ENCODE results near the gene ATP9A.

Gene ATP9A

GRCh38 chr20:51627586-51627985, 140.6 kb downstream of the ATP9A start:
- H3K4me1 ChIP-seq (ENCODE audit: control insufficient read depth, insufficient read depth, low read length, poor library complexity, severe bottlenecking): peaks cover 2% of the 10 kb centered on the region
- no peak overlapping the region for H3K27ac ChIP-seq (ENCODE audit: low read depth, low read length, severe bottlenecking)
- H3K36me3 ChIP-seq (ENCODE audit: control insufficient read depth, insufficient read depth, low read length): no peaks in the 10 kb centered on the region
- no peak overlapping the region for H3K4me3 ChIP-seq (ENCODE audit: extremely low read depth, insufficient read depth, low read length, poor library complexity, severe bottlenecking)
- H3K9me3 ChIP-seq (ENCODE audit: control insufficient read depth, low read length): no peaks in the 10 kb centered on the region
- 93 to 94% methylated on average over 8 to 9 of the region's 10 CpGs for WGBS, 2 experiments (ENCODE audit: insufficient coverage in 2 of 2)

GRCh38 chr20:51625105-51625504, 143.1 kb downstream of the ATP9A start:
- Histone ChIP-seq H3K36me3 (ENCODE audit: control insufficient read depth, insufficient read depth, low read length) (no peaks in the 10 kb centered on the region), H3K4me1 (ENCODE audit: control insufficient read depth, insufficient read depth, low read length, poor library complexity, severe bottlenecking) (no peaks in the 10 kb centered on the region), H3K4me3 (ENCODE audit: extremely low read depth, insufficient read depth, low read length, poor library complexity, severe bottlenecking) (no peak overlapping the region), H3K27ac (ENCODE audit: low read depth, low read length, severe bottlenecking) (no peak overlapping the region), H3K9me3 (ENCODE audit: control insufficient read depth, low read length) (no peaks in the 10 kb centered on the region)
- WGBS, 2 experiments (ENCODE audit: insufficient coverage in 2 of 2): 91 to 92% methylated on average over 14 of the region's 14 CpGs

GRCh38 chr20:51624157-51624731, 143.9 kb downstream of the ATP9A start:
- Histone ChIP-seq H3K27ac (ENCODE audit: low read depth, low read length, severe bottlenecking) (no peak overlapping the region), H3K4me1 (ENCODE audit: control insufficient read depth, insufficient read depth, low read length, poor library complexity, severe bottlenecking) (no peaks in the 10 kb centered on the region), H3K36me3 (ENCODE audit: control insufficient read depth, insufficient read depth, low read length) (no peaks in the 10 kb centered on the region), H3K4me3 (ENCODE audit: extremely low read depth, insufficient read depth, low read length, poor library complexity, severe bottlenecking) (no peak overlapping the region), H3K9me3 (ENCODE audit: control insufficient read depth, low read length) (no peaks in the 10 kb centered on the region)
- 42 to 47% methylated on average over 14 to 16 of the region's 17 CpGs for WGBS, 2 experiments (ENCODE audit: insufficient coverage in 2 of 2)

- Histone ChIP-seq H3K27ac (ENCODE audit: low read depth, low read length, severe bottlenecking) (no peak overlapping the region), H3K36me3 (ENCODE audit: control insufficient read depth, insufficient read depth, low read length) (no peaks in the 10 kb centered on the region), H3K4me3 (ENCODE audit: extremely low read depth, insufficient read depth, low read length, poor library complexity, severe bottlenecking) (no peak overlapping the region), H3K9me3 (ENCODE audit: control insufficient read depth, low read length) (no peaks in the 10 kb centered on the region), H3K4me1 (ENCODE audit: control insufficient read depth, insufficient read depth, low read length, poor library complexity, severe bottlenecking) (no peaks in the 10 kb centered on the region)
- WGBS, 2 experiments (ENCODE audit: insufficient coverage in 2 of 2): 90 to 97% methylated on average over 4 to 8 of the region's 9 CpGs
Observed at GRCh38 chr20:51623255-51623654, 144.9 kb downstream of the ATP9A start.

GRCh38 chr20:51622004-51622874, 146.0 kb downstream of the ATP9A start:
- Histone ChIP-seq H3K27ac (ENCODE audit: low read depth, low read length, severe bottlenecking) (no peak overlapping the region), H3K36me3 (ENCODE audit: control insufficient read depth, insufficient read depth, low read length) (no peaks in the 10 kb centered on the region), H3K9me3 (ENCODE audit: control insufficient read depth, low read length) (no peaks in the 10 kb centered on the region), H3K4me1 (ENCODE audit: control insufficient read depth, insufficient read depth, low read length, poor library complexity, severe bottlenecking) (no peaks in the 10 kb centered on the region), H3K4me3 (ENCODE audit: extremely low read depth, insufficient read depth, low read length, poor library complexity, severe bottlenecking) (no peak overlapping the region)
- WGBS, 2 experiments (ENCODE audit: insufficient coverage in 2 of 2): 93 to 94% methylated on average over 16 to 17 of the region's 19 CpGs

GRCh38 chr20:51620432-51620831, 147.8 kb downstream of the ATP9A start:
- 91 to 94% methylated on average over 9 of the region's 12 CpGs for WGBS, 2 experiments (ENCODE audit: insufficient coverage in 2 of 2)
- no peak overlapping the region for H3K4me3 ChIP-seq (ENCODE audit: extremely low read depth, insufficient read depth, low read length, poor library complexity, severe bottlenecking)

GRCh38 chr20:51616060-51616459, 152.1 kb downstream of the ATP9A start:
- H3K4me1 ChIP-seq (ENCODE audit: control insufficient read depth, insufficient read depth, low read length, poor library complexity, severe bottlenecking): no peaks in the 10 kb centered on the region
- H3K36me3 ChIP-seq (ENCODE audit: control insufficient read depth, insufficient read depth, low read length): no peaks in the 10 kb centered on the region
- H3K9me3 ChIP-seq (ENCODE audit: control insufficient read depth, low read length): no peaks in the 10 kb centered on the region
- no peak overlapping the region for H3K27ac ChIP-seq (ENCODE audit: low read depth, low read length, severe bottlenecking)
- H3K4me3 ChIP-seq (ENCODE audit: extremely low read depth, insufficient read depth, low read length, poor library complexity, severe bottlenecking): no peak overlapping the region
- WGBS, 2 experiments (ENCODE audit: insufficient coverage in 2 of 2): 67 to 71% methylated on average over 1 to 2 of the region's 3 CpGs

More at GRCh38 chr20:51620432-51620831, 147.8 kb downstream of the ATP9A start:
- Histone ChIP-seq H3K36me3 (ENCODE audit: control insufficient read depth, insufficient read depth, low read length) (no peaks in the 10 kb centered on the region), H3K27ac (ENCODE audit: low read depth, low read length, severe bottlenecking) (no peak overlapping the region), H3K9me3 (ENCODE audit: control insufficient read depth, low read length) (no peaks in the 10 kb centered on the region), H3K4me1 (ENCODE audit: control insufficient read depth, insufficient read depth, low read length, poor library complexity, severe bottlenecking) (no peaks in the 10 kb centered on the region)

- WGBS, 2 experiments (ENCODE audit: insufficient coverage in 2 of 2): 100% methylated on average over 2 of the region's 6 CpGs; no CpG with 5 or more reads in 1 of the 2 experiments
- H3K4me1 ChIP-seq (ENCODE audit: control insufficient read depth, insufficient read depth, low read length, poor library complexity, severe bottlenecking): no peaks in the 10 kb centered on the region
- no peak overlapping the region for H3K27ac ChIP-seq (ENCODE audit: low read depth, low read length, severe bottlenecking)
- no peaks in the 10 kb centered on the region for H3K9me3 ChIP-seq (ENCODE audit: control insufficient read depth, low read length)
- H3K36me3 ChIP-seq (ENCODE audit: control insufficient read depth, insufficient read depth, low read length): no peaks in the 10 kb centered on the region
- no peak overlapping the region for H3K4me3 ChIP-seq (ENCODE audit: extremely low read depth, insufficient read depth, low read length, poor library complexity, severe bottlenecking)
Observed at GRCh38 chr20:51614687-51615086, 153.5 kb downstream of the ATP9A start.

- no peaks in the 10 kb centered on the region for H3K4me1 ChIP-seq (ENCODE audit: control insufficient read depth, insufficient read depth, low read length, poor library complexity, severe bottlenecking)
- no peak overlapping the region for H3K27ac ChIP-seq (ENCODE audit: low read depth, low read length, severe bottlenecking)
- H3K4me3 ChIP-seq (ENCODE audit: extremely low read depth, insufficient read depth, low read length, poor library complexity, severe bottlenecking): no peak overlapping the region
- no peaks in the 10 kb centered on the region for H3K9me3 ChIP-seq (ENCODE audit: control insufficient read depth, low read length)
- WGBS, 2 experiments (ENCODE audit: insufficient coverage in 2 of 2): 88% methylated on average over 4 of the region's 6 CpGs; no CpG with 5 or more reads in 1 of the 2 experiments
- no peaks in the 10 kb centered on the region for H3K36me3 ChIP-seq (ENCODE audit: control insufficient read depth, insufficient read depth, low read length)
Observed at GRCh38 chr20:51613580-51613979, 154.6 kb downstream of the ATP9A start.

GRCh38 chr20:51612896-51613295, 155.3 kb downstream of the ATP9A start:
- no peaks in the 10 kb centered on the region for H3K36me3 ChIP-seq (ENCODE audit: control insufficient read depth, insufficient read depth, low read length)
- H3K9me3 ChIP-seq (ENCODE audit: control insufficient read depth, low read length): no peaks in the 10 kb centered on the region
- H3K4me1 ChIP-seq (ENCODE audit: control insufficient read depth, insufficient read depth, low read length, poor library complexity, severe bottlenecking): no peaks in the 10 kb centered on the region
- no peak overlapping the region for H3K27ac ChIP-seq (ENCODE audit: low read depth, low read length, severe bottlenecking)
- H3K4me3 ChIP-seq (ENCODE audit: extremely low read depth, insufficient read depth, low read length, poor library complexity, severe bottlenecking): no peak overlapping the region
- 92 to 96% methylated on average over 3 to 4 of the region's 5 CpGs for WGBS, 2 experiments (ENCODE audit: insufficient coverage in 2 of 2)

GRCh38 chr20:51611625-51611890, 156.6 kb downstream of the ATP9A start:
- Histone ChIP-seq H3K4me1 (ENCODE audit: control insufficient read depth, insufficient read depth, low read length, poor library complexity, severe bottlenecking) (no peaks in the 10 kb centered on the region), H3K36me3 (ENCODE audit: control insufficient read depth, insufficient read depth, low read length) (no peaks in the 10 kb centered on the region), H3K27ac (ENCODE audit: low read depth, low read length, severe bottlenecking) (no peak overlapping the region), H3K4me3 (ENCODE audit: extremely low read depth, insufficient read depth, low read length, poor library complexity, severe bottlenecking) (no peak overlapping the region), H3K9me3 (ENCODE audit: control insufficient read depth, low read length) (no peaks in the 10 kb centered on the region)
- no CpG with 5 or more reads among the region's 2 CpGs for WGBS, 2 experiments (ENCODE audit: insufficient coverage in 2 of 2)
